GM04503 (cell line): ENCODE measurements around the gene PPIF.

Experiments
- DNase-seq: peaks from one replicate; pipeline ENCODE4 v3.0.0-alpha.2; 2012; ENCODE audit warnings: low read depth

Gene PPIF

GRCh38 chr10:79349072-79349491 lies 1.8 kb downstream of the PPIF start:
- DNase-seq: no peak

- no peak for DNase-seq
Observed at GRCh38 chr10:79349766-79350406, 2.6 kb downstream of the PPIF start.

GRCh38 chr10:79350407-79351154 lies 3.3 kb downstream of the PPIF start:
- DNase-seq: no peak

GRCh38 chr10:79351332-79351731 lies 4.1 kb downstream of the PPIF start:
- DNase-seq: no peak

GRCh38 chr10:79352035-79352877 lies 5.0 kb downstream of the PPIF start:
- no peak for DNase-seq

GRCh38 chr10:79353000-79353406 lies 5.7 kb downstream of the PPIF start:
- no peak for DNase-seq

GRCh38 chr10:79353726-79354125 lies 6.5 kb downstream of the PPIF start:
- no peak for DNase-seq

GRCh38 chr10:79354141-79354540 lies 6.9 kb downstream of the PPIF start:
- no peak for DNase-seq

GRCh38 chr10:79354615-79355014 lies 7.3 kb downstream of the PPIF start:
- DNase-seq: no peak

GRCh38 chr10:79355420-79356017 lies 8.2 kb downstream of the PPIF start:
- no peak for DNase-seq

- DNase-seq: no peak
Observed at GRCh38 chr10:79356104-79356503, 8.8 kb downstream of the PPIF start.

- DNase-seq: no peak
Observed at GRCh38 chr10:79357180-79357579, 9.9 kb downstream of the PPIF start.

GRCh38 chr10:79358811-79359210 lies 11.5 kb downstream of the PPIF start:
- no peak for DNase-seq

GRCh38 chr10:79359816-79360498 lies 12.7 kb downstream of the PPIF start:
- no peak for DNase-seq

GRCh38 chr10:79360499-79361342 lies 13.5 kb downstream of the PPIF start:
- no peak for DNase-seq

GRCh38 chr10:79361726-79362397 lies 14.6 kb downstream of the PPIF start:
- no peak for DNase-seq

GRCh38 chr10:79367426-79368189 lies 20.3 kb downstream of the PPIF start:
- DNase-seq: no peak

- DNase-seq: no peak
Observed at GRCh38 chr10:79372871-79373270, 25.6 kb downstream of the PPIF start.
